Measurements from ENCODE around the gene NRG4. TPM values are rescaled to one million over a fixed set of nuclear protein-coding genes. Genes with fewer than 3 reads are reported as not detected.

The NRG4 gene
- total and polyA plus RNA-seq, 2 donors (not counting 3 experiments of a cell fraction or from before 2014, with no cell fraction given) = not detected

DNA sequence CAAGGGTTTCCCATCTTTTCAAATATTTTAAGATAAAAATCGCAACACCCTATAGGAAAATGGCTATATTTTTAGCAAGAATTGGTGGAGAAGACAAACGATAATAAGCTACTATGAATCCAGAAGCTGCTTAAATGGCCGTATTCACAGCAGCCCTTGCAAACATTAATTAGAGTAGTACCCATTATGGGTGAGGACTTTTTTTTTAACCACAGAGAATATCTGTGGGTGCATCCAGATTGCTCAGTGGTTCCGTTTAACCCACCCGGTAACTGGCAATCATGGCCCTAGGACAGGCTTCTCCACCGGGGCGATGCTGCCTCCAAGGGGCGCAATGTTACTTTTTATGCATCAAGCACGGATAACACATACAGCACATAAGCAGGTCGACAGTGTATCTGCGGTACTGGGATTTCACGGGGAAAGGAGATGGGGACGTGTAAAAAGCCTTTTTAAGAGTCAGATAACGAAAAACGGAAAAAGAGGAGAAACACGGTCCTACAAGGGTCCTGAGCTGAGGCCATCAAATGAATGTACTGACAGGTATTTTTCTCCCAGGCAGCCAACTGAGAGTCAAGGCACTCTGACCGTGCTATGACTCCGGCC, 46.6 kb upstream of the NRG4 start:
- TF ChIP-seq JUN (IDR thresholded peaks at IDR 0.05; ENCODE audit: borderline replicate concordance, insufficient read depth, insufficient read length, low read depth) (no peak), FOS (IDR thresholded peaks at IDR 0.05; ENCODE audit: borderline replicate concordance, insufficient read depth, low read length) (no peak), POLR2AphosphoS5 (IDR thresholded peaks at IDR 0.05; ENCODE audit: insufficient read depth, low read depth, low read length) (no peak), GATA2 (IDR thresholded peaks at IDR 0.05; ENCODE audit: insufficient read depth, insufficient read length, low read depth, low read length) (no peak), POLR2A (IDR thresholded peaks at IDR 0.05; ENCODE audit: low read depth, low read length) (no peak), EZH2 (IDR thresholded peaks at IDR 0.05; ENCODE audit: borderline replicate concordance, low read depth, low read length, severe bottlenecking) (peak; percentile 51)
- TF ChIP-seq, protein P1, sequence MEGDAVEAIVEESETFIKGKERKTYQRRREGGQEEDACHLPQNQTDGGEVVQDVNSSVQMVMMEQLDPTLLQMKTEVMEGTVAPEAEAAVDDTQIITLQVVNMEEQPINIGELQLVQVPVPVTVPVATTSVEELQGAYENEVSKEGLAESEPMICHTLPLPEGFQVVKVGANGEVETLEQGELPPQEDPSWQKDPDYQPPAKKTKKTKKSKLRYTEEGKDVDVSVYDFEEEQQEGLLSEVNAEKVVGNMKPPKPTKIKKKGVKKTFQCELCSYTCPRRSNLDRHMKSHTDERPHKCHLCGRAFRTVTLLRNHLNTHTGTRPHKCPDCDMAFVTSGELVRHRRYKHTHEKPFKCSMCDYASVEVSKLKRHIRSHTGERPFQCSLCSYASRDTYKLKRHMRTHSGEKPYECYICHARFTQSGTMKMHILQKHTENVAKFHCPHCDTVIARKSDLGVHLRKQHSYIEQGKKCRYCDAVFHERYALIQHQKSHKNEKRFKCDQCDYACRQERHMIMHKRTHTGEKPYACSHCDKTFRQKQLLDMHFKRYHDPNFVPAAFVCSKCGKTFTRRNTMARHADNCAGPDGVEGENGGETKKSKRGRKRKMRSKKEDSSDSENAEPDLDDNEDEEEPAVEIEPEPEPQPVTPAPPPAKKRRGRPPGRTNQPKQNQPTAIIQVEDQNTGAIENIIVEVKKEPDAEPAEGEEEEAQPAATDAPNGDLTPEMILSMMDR (IDR thresholded peaks at IDR 0.05; ENCODE audit: extremely low read depth in 1 of 2, insufficient read depth in 1 of 2, low read depth in 1 of 2, low read length in 2 of 2) = no peak
- TF ChIP-seq, protein P2, sequence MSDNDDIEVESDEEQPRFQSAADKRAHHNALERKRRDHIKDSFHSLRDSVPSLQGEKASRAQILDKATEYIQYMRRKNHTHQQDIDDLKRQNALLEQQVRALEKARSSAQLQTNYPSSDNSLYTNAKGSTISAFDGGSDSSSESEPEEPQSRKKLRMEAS (IDR thresholded peaks at IDR 0.05; ENCODE audit: insufficient read depth, insufficient read length) = no peak
- H3K9ac ChIP-seq (replicated peaks; ENCODE audit: extremely low read depth, insufficient read depth, low read length) = no peak overlapping the region
- peak overlapping the region; percentile 49 to 57 (median 54) for H3K4me3 ChIP-seq (replicated peaks in 1 of 3; ENCODE audit: insufficient read depth in 1 of 3, low read depth in 1 of 3, low read length in 3 of 3)
- dilution Hi-C loops (cut with MboI; ENCODE audit: extremely low pct_ligation_motif_present, low sequenced_read_pairs) (no loop called here), intact Hi-C loops (cut with micrococcal nuclease) (no loop called here)
- no peaks in the 10 kb centered on the region for H3K9me3 ChIP-seq (replicated peaks; ENCODE audit: control insufficient read depth, insufficient read depth, low read length)
- H3K27me3 ChIP-seq (ENCODE audit: control insufficient read depth in 2 of 2, insufficient read depth in 2 of 2, low read length in 2 of 2) = peaks cover 45 to 70% of the 10 kb centered on the region in 2 experiments
- no peaks in the 10 kb centered on the region for H3K9me1 ChIP-seq (replicated peaks; ENCODE audit: control insufficient read depth, extremely low read depth, insufficient read depth, low read length)
- FAIRE-seq (no peak), DNase-seq (ENCODE audit: low read depth, low spot score) (no peak)
- no peaks in the 10 kb centered on the region for H4K20me1 ChIP-seq (replicated peaks; ENCODE audit: control insufficient read depth, extremely low read depth, insufficient read depth, low read length)
- BruUV-seq (replicated peaks) = no TSS peak
- peak overlapping the region; percentile 87 for H2AFZ ChIP-seq (ENCODE audit: low read depth, low read length)
- H3K27ac ChIP-seq (ENCODE audit: insufficient read depth, low read depth, low read length) = no peak overlapping the region
- H3K79me2 ChIP-seq (ENCODE audit: control insufficient read depth, insufficient read depth, low read length) = no peaks in the 10 kb centered on the region
- peaks cover 8% of the 10 kb centered on the region for H3K4me1 ChIP-seq (ENCODE audit: control insufficient read depth, extremely low read depth, insufficient read depth, low read length)
- CTCF ChIA-PET = interaction anchor here (0.6 to 8.5 kb wide), 11 partner anchors 11 to 807 kb away, joined by 3 to 183 read pairs (median 7); no protein-coding TSS in a partner anchor
- H3K36me3 ChIP-seq (ENCODE audit: control insufficient read depth in 2 of 2, extremely low read depth in 1 of 2, insufficient read depth in 2 of 2, low read length in 2 of 2) = no peaks in the 10 kb centered on the region
- H3K4me2 ChIP-seq (ENCODE audit: insufficient read depth, low read length) = peak overlapping the region; percentile 84
- POLR2A ChIA-PET = no interaction called here
